IMR-90 (cell line): ENCODE data around the gene TRABD. TPM values are rescaled to one million over a fixed set of nuclear protein-coding genes. Genes with fewer than 3 reads are reported as not detected.

ENCODE experiments used
- ATAC-seq: fragments of 200-7000 bp; cut with Tn5 transposase; 2 replicates; pipeline ENCODE4 v1.9.1; 2020; ENCODE audit warnings: low read depth, mild to moderate bottlenecking, moderate library complexity
- BruUV-seq: library from RNA; stranded (reverse); fragments of 400-500 nt; replicated peaks from 2 replicates; lab custom pipeline; 2021; lab: Mats Ljungman, UMichigan
- CTCF ChIA-PET: fragments of 300-600 bp; formaldehyde crosslinking; extraction: SDS; loops from one replicate; lab custom pipeline; 2021; ENCODE audit warnings: antibody characterized with exemption; lab: Yijun Ruan, JAX
- POLR2A ChIA-PET: fragments of 300-600 bp; sonication (Branson Sonifier 250); formaldehyde crosslinking; loops from one replicate; lab custom pipeline; 2022; ENCODE audit warnings: antibody characterized with exemption; ENCODE audit not compliant: unreplicated experiment; lab: Charles Lee
- DNase-seq: peaks from one replicate; pipeline ENCODE4 v3.0.0; 2013
- H2AFZ ChIP-seq: replicated peaks from 2 replicates; pipeline ENCODE3; 2013; ENCODE audit warnings: low read length, mild to moderate bottlenecking; ENCODE audit not compliant: poor library complexity
- H2AK5ac ChIP-seq: 2 replicates; pipeline ENCODE4 v1.6.1; 2013; ENCODE audit warnings: low read depth, low read length, inconsistent platforms
- H2AK9ac ChIP-seq: replicated peaks from 2 replicates; pipeline ENCODE3; 2013; ENCODE audit warnings: mild to moderate bottlenecking, low read depth, low read length, moderate library complexity; ENCODE audit not compliant: poor library complexity
- H2BK120ac ChIP-seq: 2 replicates; pipeline ENCODE4 v1.6.1; 2013; ENCODE audit warnings: low read depth, low read length, inconsistent platforms
- H2BK15ac ChIP-seq: 3 replicates; pipeline ENCODE4 v1.6.1; 2013; ENCODE audit warnings: low read depth, low read length, inconsistent platforms
- H2BK20ac ChIP-seq: 2 replicates; pipeline ENCODE4 v1.6.1; 2013; ENCODE audit warnings: low read depth, mild to moderate bottlenecking, inconsistent platforms, low read length, moderate library complexity
- H2BK5ac ChIP-seq: 2 replicates; pipeline ENCODE4 v1.6.1; 2013; ENCODE audit warnings: mild to moderate bottlenecking, low read depth, low read length, inconsistent platforms; ENCODE audit not compliant: poor library complexity, severe bottlenecking
- H3K14ac ChIP-seq: replicated peaks from 2 replicates; pipeline ENCODE4 v1.6.1; 2013; ENCODE audit warnings: low read depth, low read length, inconsistent platforms
- H3K18ac ChIP-seq: 2 replicates; pipeline ENCODE4 v1.6.1; 2013; ENCODE audit warnings: low read depth, low read length, control low read depth
- H3K23ac ChIP-seq: 2 replicates; pipeline ENCODE4 v1.6.1; 2013; ENCODE audit warnings: low read depth, low read length, inconsistent platforms
- H3K27ac ChIP-seq: 2 replicates; pipeline ENCODE4 v1.5.1; 2013; ENCODE audit warnings: mild to moderate bottlenecking, control low read depth, low read length; ENCODE audit not compliant: insufficient read depth
- H3K27me3 ChIP-seq: 2 replicates; pipeline ENCODE4 v1.6.1; 2013; ENCODE audit warnings: low read length; ENCODE audit not compliant: control insufficient read depth, insufficient read depth
- H3K36me3 ChIP-seq: 2 replicates; pipeline ENCODE4 v1.6.1; 2013; ENCODE audit warnings: low read length, mixed read lengths; ENCODE audit not compliant: control insufficient read depth, insufficient read depth
- H3K4ac ChIP-seq: 2 replicates; pipeline ENCODE4 v1.6.1; 2013; ENCODE audit warnings: low read depth, low read length, inconsistent platforms
- H3K4me1 ChIP-seq: 2 replicates; pipeline ENCODE4 v1.6.1; 2013; ENCODE audit warnings: low read length, mixed read lengths; ENCODE audit not compliant: control insufficient read depth, insufficient read depth
- H3K4me2 ChIP-seq: 2 replicates; pipeline ENCODE4 v1.6.1; 2013; ENCODE audit warnings: low read depth, mild to moderate bottlenecking, control low read depth, low read length, moderate library complexity
- H3K4me3 ChIP-seq: 2 replicates; pipeline ENCODE4 v1.5.1; 2013; ENCODE audit warnings: low read depth, mild to moderate bottlenecking, control low read depth, low read length, moderate library complexity; ENCODE audit not compliant: insufficient read depth
- H3K56ac ChIP-seq: 2 replicates; pipeline ENCODE4 v1.6.1; 2013; ENCODE audit warnings: low read length, inconsistent platforms; ENCODE audit not compliant: insufficient read depth; ENCODE audit errors: extremely low read depth
- H3K79me1 ChIP-seq, 2 experiments: 2 replicates each; pipeline ENCODE4 v1.6.1; 2013; ENCODE audit warnings: low read length in 2 of 2, inconsistent platforms in 1 of 2, low read depth in 1 of 2
- H3K9ac ChIP-seq: 2 replicates; pipeline ENCODE4 v1.6.1; 2013; ENCODE audit warnings: low read depth, low read length, control low read depth
- H3K9me1 ChIP-seq: 2 replicates; pipeline ENCODE4 v1.6.1; 2013; ENCODE audit warnings: low read length, inconsistent platforms; ENCODE audit not compliant: insufficient read depth
- H3K9me3 ChIP-seq: 2 replicates; pipeline ENCODE4 v1.6.1; 2013; ENCODE audit warnings: low read length; ENCODE audit not compliant: control insufficient read depth, insufficient read depth
- H4K20me1 ChIP-seq: 2 replicates; pipeline ENCODE4 v1.6.1; 2013; ENCODE audit warnings: low read length, inconsistent platforms; ENCODE audit not compliant: insufficient read depth
- H4K5ac ChIP-seq: 2 replicates; pipeline ENCODE4 v1.6.1; 2013; ENCODE audit warnings: mild to moderate bottlenecking, low read depth, low read length, control low read depth
- H4K8ac ChIP-seq, 2 experiments: 2 replicates each; pipeline ENCODE4 v1.6.1; 2013; ENCODE audit warnings: low read depth in 2 of 2, low read length in 2 of 2, control low read depth in 1 of 2, inconsistent platforms in 1 of 2
- H4K91ac ChIP-seq: 2 replicates; pipeline ENCODE4 v1.6.1; 2013; ENCODE audit warnings: low read depth, low read length, inconsistent platforms; ENCODE audit not compliant: insufficient read depth
- BHLHE40 ChIP-seq: fragments of 150-350 bp; IDR thresholded peaks from 2 replicates; pipeline ENCODE4 v1.6.1; 2016; ENCODE audit warnings: mild to moderate bottlenecking, low read depth, low read length
- CEBPB ChIP-seq: IDR thresholded peaks from 2 replicates; pipeline ENCODE4 v1.6.1; 2012; ENCODE audit warnings: low read depth, low read length, improper control_type of control experiment
- CHD1 ChIP-seq: IDR thresholded peaks from 2 replicates; pipeline ENCODE4 v1.6.1; 2012; ENCODE audit warnings: low read depth, low read length, improper control_type of control experiment
- CTCF ChIP-seq: conservative IDR thresholded peaks from 2 replicates; pipeline ENCODE4 v1.5.1; 2012; ENCODE audit warnings: mild to moderate bottlenecking, low read depth, low read length, improper control_type of control experiment
- ELK1 ChIP-seq: fragments of 150-350 bp; IDR thresholded peaks from 2 replicates; pipeline ENCODE4 v1.6.1; 2016; ENCODE audit warnings: low read depth, mild to moderate bottlenecking, low read length, moderate library complexity, borderline replicate concordance
- FOS ChIP-seq: fragments of 150-350 bp; IDR thresholded peaks from 2 replicates; pipeline ENCODE4 v1.6.1; 2016; ENCODE audit warnings: low read depth, low read length
- MAFK ChIP-seq: IDR thresholded peaks from 2 replicates; pipeline ENCODE4 v1.6.1; 2012; ENCODE audit warnings: low read depth, low read length, improper control_type of control experiment
- MAZ ChIP-seq: IDR thresholded peaks from 2 replicates; pipeline ENCODE4 v1.6.1; 2012; ENCODE audit warnings: low read depth, mild to moderate bottlenecking, low read length, improper control_type of control experiment, moderate library complexity, borderline replicate concordance
- MXI1 ChIP-seq: IDR thresholded peaks from 2 replicates; pipeline ENCODE4 v1.6.1; 2012; ENCODE audit warnings: low read depth, mild to moderate bottlenecking, low read length, moderate library complexity, borderline replicate concordance
- NFE2L2 ChIP-seq: fragments of 150-350 bp; IDR thresholded peaks from 2 replicates; pipeline ENCODE4 v1.6.1; 2016; ENCODE audit warnings: low read depth, mild to moderate bottlenecking, low read length
- POLR2A ChIP-seq: IDR thresholded peaks from 2 replicates; pipeline ENCODE4 v1.6.1; 2012; ENCODE audit warnings: mild to moderate bottlenecking, low read depth, low read length
- RAD21 ChIP-seq: IDR thresholded peaks from 2 replicates; pipeline ENCODE4 v1.6.1; 2012; ENCODE audit warnings: low read length, improper control_type of control experiment
- RCOR1 ChIP-seq: IDR thresholded peaks from 2 replicates; pipeline ENCODE4 v1.6.1; 2012; ENCODE audit warnings: mild to moderate bottlenecking, low read length, improper control_type of control experiment; ENCODE audit not compliant: insufficient replicate concordance
- RFX5 ChIP-seq: IDR thresholded peaks from 2 replicates; pipeline ENCODE4 v1.8.0; 2012; ENCODE audit warnings: low read depth, mild to moderate bottlenecking, low read length, moderate library complexity
- USF2 ChIP-seq: fragments of 150-350 bp; IDR thresholded peaks from 2 replicates; pipeline ENCODE4 v1.6.1; 2017; ENCODE audit warnings: mild to moderate bottlenecking, antibody characterized with exemption, low read length, low read depth
- WGBS, 2 experiments: methylation state at CpG; one replicate each; pipeline versions ENCODE4 v1.1.5 to v1.1.7; 2013; ENCODE audit warnings: missing lambda C conversion rate in 2 of 2; ENCODE audit not compliant: insufficient read length in 1 of 2; ENCODE audit errors: extremely low coverage in 2 of 2; 5-methylcytosine and 5-hydroxymethylcytosine counted together
- dilution Hi-C: fragments of 300-500 bp; cut with HindIII; formaldehyde crosslinking; loops from one replicate; pipeline ENCODE4 v1.14.3; 2018; ENCODE audit warnings: low sequenced_read_pairs; ENCODE audit not compliant: unreplicated experiment
- in situ Hi-C: fragments of 300-500 bp; cut with MboI; formaldehyde crosslinking; loops from 3 replicates; pipeline ENCODE4 v1.14.3; 2019; ENCODE audit warnings: low sequenced_read_pairs, inconsistent platforms, mixed read lengths
- intact Hi-C: fragments of 100-400 bp; cut with micrococcal nuclease; formaldehyde crosslinking; loops from 2 replicates; pipeline ENCODE4 v1.10.0; 2022
- polyA plus RNA-seq, 3 experiments: library from polyadenylated mRNA; depleted of rRNA; stranded (reverse); fragments of >200 nt; gene quantifications; 2 replicates each; pipeline ENCODE4 v1.2.3, GENCODE V29; 2012; ENCODE audit warnings: low replicate concordance in 1 of 3
- total RNA-seq: library from RNA; depleted of rRNA; stranded (reverse); fragments of >200 nt; gene quantifications from 2 replicates; pipeline ENCODE4 v1.2.3, GENCODE V29; 2012

The TRABD gene
- total and polyA plus RNA-seq, 2 of the 4 experiments (the other 2 are of a cell fraction) = 13.4 to 42.7 TPM

GRCh38 chr22:50145721-50146438 lies 39.8 kb upstream of the TRABD start:
- no peak overlapping the region for H3K23ac ChIP-seq
- H2BK20ac ChIP-seq = no peak overlapping the region
- H3K4me2 ChIP-seq = no peak overlapping the region
- 0 out of 2 replicates have a peak, but pooled peaks cover 2% of the 10 kb centered on the region for H3K9me1 ChIP-seq
- WGBS, 2 experiments = 58% methylated on average over 9 of the region's 25 CpGs; no CpG with 5 or more reads in 1 of the 2 experiments
- peaks cover 11% of the 10 kb centered on the region for H4K20me1 ChIP-seq
- no peak overlapping the region for H3K4ac ChIP-seq
- no peak overlapping the region for H2BK5ac ChIP-seq
- no peak overlapping the region for H3K56ac ChIP-seq
- H2BK15ac ChIP-seq = no peak overlapping the region
- no peak overlapping the region for H4K91ac ChIP-seq
- H2AK9ac ChIP-seq = no peak overlapping the region
- in situ Hi-C loops = loop anchor here (5.0 kb wide), 1 partner anchor 66 kb away; no protein-coding TSS in a partner anchor
- H2AK5ac ChIP-seq = no peak overlapping the region
- no TSS peak for BruUV-seq
- no peak overlapping the region for H3K14ac ChIP-seq
- intact Hi-C loops = loop anchor here (1.0 kb wide), 1 partner anchor 63 kb away; no protein-coding TSS in a partner anchor
- CTCF ChIA-PET = no interaction called here
- no peak overlapping the region for H2AFZ ChIP-seq
- POLR2A ChIA-PET = no interaction called here
- DNase-seq (no peak), ATAC-seq (no peak)
- no peaks in the 10 kb centered on the region for H3K79me1 ChIP-seq
- H3K4me3 ChIP-seq = no peak overlapping the region
- peaks cover 15% of the 10 kb centered on the region for H3K4me1 ChIP-seq
- no peak overlapping the region for H3K27ac ChIP-seq
- H3K9me3 ChIP-seq = no peaks in the 10 kb centered on the region
- peaks cover 4% of the 10 kb centered on the region for H3K27me3 ChIP-seq
- H4K5ac ChIP-seq = no peak overlapping the region
- dilution Hi-C loops = no loop called here
- H2BK120ac ChIP-seq = no peak overlapping the region
- TF ChIP-seq CTCF (no peak), CHD1 (no peak), BHLHE40 (no peak), RAD21 (no peak), POLR2A (no peak), RFX5 (no peak), MAFK (no peak), MXI1 (no peak), FOS (no peak), USF2 (no peak), NFE2L2 (no peak), CEBPB (no peak), ELK1 (no peak), RCOR1 (no peak), MAZ (no peak)
- H4K8ac ChIP-seq = no peak overlapping the region
- peaks cover 8% of the 10 kb centered on the region; the same call in 1 of the 2 replicates for H3K36me3 ChIP-seq
- H3K9ac ChIP-seq = no peak overlapping the region
- H3K18ac ChIP-seq = no peak overlapping the region
